Body of pancreas (tissue), 4 donors: ENCODE results near the gene POU2AF1.

Experiments used
- POLR2A ChIP-seq, 3 donors: fragments of 450-650 bp; IDR thresholded peaks; one replicate each; pipeline ENCODE4 v1.6.1; 2016; ENCODE audit warnings: antibody characterized with exemption in 3 of 3, mild to moderate bottlenecking in 2 of 3
- TF ChIP-seq, protein P1 (sequence below), 7 experiments: fragments of 450-650 bp in 4 of 7; fragments of 200-600 bp in 3 of 7; sonication (generic) in 3 of 7; IDR thresholded peaks; one replicate each; pipeline ENCODE4 v1.5.1; 2016 to 2019; ENCODE audit warnings: antibody characterized with exemption in 7 of 7

DNA sequence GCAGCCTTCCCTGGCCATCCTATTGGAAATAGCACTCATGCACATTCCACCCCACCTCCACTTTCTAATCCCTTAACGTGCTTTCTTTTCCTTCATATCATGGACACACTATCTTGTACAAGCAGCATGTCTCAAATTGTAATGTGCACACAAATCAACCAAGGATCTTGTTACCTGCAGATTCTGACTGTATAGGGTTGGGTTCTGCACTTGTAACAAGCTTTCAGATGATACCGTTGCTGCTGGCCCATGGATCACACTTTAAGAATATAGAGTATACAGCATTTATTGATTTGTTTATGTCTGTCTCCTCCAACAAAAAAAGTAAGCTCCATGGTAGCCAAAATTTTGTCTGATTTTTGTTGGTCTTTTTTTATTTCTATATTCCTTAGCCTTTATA lies 32.4 kb upstream of the POU2AF1 start:
- TF ChIP-seq, protein P1, sequence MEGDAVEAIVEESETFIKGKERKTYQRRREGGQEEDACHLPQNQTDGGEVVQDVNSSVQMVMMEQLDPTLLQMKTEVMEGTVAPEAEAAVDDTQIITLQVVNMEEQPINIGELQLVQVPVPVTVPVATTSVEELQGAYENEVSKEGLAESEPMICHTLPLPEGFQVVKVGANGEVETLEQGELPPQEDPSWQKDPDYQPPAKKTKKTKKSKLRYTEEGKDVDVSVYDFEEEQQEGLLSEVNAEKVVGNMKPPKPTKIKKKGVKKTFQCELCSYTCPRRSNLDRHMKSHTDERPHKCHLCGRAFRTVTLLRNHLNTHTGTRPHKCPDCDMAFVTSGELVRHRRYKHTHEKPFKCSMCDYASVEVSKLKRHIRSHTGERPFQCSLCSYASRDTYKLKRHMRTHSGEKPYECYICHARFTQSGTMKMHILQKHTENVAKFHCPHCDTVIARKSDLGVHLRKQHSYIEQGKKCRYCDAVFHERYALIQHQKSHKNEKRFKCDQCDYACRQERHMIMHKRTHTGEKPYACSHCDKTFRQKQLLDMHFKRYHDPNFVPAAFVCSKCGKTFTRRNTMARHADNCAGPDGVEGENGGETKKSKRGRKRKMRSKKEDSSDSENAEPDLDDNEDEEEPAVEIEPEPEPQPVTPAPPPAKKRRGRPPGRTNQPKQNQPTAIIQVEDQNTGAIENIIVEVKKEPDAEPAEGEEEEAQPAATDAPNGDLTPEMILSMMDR (IDR thresholded peaks at IDR 0.05), result no peak
- no peak for TF ChIP-seq POLR2A (IDR thresholded peaks at IDR 0.05)
